Erythroblast (primary cell): Measurements from ENCODE around the gene SAMD4A.
"Not testable (repeated sequence)": the region's sequence is repeated elsewhere in the genome, so short reads cannot be mapped to it uniquely, and the experiment has no call there.

Experiments
- DNase-seq, 2 experiments: peaks; one replicate each; lab custom pipeline; 2025; lab: John Stamatoyannopoulos, UW
- GATA1 ChIP-seq: IDR thresholded peaks from 2 replicates; pipeline ENCODE4 v1.6.1; 2011; ENCODE audit warnings: low read depth, mild to moderate bottlenecking, control low read depth, low read length, moderate library complexity
- POLR2A ChIP-seq: IDR thresholded peaks from 2 replicates; pipeline ENCODE4 v1.6.1; 2011; ENCODE audit warnings: mild to moderate bottlenecking, low read length

Gene SAMD4A

DNA sequence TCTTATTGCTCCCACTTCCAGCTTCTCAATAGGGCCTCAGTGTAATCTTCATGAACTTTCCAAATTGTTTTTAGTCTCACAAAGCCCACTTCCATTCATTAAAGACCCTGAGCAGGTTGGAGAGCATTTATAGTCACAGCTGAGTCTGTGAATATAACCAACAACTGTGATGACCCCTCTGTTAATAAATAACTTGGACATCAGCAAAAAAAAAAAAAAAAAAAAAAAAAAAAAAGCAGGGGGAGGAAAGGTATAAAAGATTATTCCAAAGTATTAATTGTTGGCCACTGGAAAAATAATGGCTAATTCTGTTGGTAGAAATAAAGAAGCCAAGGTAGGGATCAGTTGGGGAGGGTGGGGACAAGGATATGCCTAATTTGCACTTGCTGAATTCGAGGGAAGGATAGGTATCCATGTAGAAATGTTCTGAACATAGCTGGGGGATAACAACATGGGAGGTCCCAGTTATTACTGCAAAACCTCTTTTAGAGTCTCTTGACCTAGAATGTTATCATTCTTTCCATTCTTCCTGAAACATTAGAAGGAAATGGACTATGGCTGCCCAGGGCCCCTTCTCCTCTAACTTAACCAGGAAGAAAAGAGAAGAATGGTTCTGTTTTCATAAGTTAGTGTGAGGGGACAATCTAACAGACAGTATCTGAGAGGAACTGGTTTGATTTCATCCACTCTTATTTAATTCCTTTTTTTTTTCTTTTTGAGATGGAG, 56.5 kb downstream of the SAMD4A start:
- DNase-seq = no peak
- TF ChIP-seq POLR2A (no peak), GATA1 (no peak)

DNA sequence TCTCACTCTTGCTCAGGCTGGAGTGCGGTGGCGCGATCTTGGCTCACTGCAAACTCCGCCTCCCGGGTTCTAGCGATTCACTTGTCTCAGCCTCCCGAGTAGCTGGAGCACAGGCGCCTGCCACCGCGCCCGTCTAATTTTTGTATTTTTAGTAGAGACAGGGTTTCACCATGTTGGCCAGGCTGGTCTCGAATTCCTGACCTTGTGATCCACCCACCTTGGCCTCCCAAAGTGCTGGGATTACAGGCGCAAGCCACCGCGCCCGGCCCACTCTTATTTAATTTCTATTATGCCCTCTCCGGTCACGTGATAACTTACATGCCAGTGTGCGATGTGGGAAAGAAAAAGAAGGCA, 57.1 kb downstream of the SAMD4A start:
- not testable (repeated sequence) for DNase-seq

DNA sequence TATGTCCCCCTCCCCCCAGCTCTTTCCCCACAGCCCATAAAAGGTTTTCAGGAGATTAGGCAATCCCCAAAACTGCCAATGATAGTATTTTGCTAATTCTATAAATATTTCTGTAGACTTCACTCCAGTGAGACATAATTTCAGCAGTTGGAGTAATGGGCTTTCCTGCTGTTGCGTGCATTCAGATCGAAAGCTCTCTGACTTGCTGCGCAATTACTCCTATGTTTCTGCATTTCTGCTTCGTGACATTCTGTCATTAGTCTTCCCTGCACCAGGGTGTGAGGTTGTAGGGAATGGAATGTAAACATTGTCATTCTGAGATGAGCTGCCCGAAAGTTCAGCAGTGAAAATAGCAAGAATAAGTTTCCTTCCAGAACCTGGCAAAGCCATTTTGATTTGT, 58.2 kb downstream of the SAMD4A start:
- no peak for TF ChIP-seq GATA1
- TF ChIP-seq POLR2A = no peak
- no peak for DNase-seq

DNA sequence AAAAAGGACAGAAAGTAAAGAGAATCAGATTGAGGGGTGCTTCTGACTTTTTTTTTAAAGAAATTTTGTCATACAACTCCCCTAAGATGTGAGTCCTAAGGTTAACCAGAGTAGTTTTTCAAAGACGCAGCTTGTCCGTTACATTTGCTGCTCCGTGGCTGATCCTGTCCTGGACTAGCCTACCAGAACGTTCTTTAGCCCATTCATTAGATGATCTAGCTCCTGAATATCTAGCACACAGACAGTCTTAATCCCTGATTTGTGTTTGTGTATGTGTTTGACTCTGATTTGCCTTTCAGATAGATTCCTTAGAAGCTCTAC, 60.3 kb downstream of the SAMD4A start:
- TF ChIP-seq POLR2A (no peak), GATA1 (no peak)
- no peak for DNase-seq

DNA sequence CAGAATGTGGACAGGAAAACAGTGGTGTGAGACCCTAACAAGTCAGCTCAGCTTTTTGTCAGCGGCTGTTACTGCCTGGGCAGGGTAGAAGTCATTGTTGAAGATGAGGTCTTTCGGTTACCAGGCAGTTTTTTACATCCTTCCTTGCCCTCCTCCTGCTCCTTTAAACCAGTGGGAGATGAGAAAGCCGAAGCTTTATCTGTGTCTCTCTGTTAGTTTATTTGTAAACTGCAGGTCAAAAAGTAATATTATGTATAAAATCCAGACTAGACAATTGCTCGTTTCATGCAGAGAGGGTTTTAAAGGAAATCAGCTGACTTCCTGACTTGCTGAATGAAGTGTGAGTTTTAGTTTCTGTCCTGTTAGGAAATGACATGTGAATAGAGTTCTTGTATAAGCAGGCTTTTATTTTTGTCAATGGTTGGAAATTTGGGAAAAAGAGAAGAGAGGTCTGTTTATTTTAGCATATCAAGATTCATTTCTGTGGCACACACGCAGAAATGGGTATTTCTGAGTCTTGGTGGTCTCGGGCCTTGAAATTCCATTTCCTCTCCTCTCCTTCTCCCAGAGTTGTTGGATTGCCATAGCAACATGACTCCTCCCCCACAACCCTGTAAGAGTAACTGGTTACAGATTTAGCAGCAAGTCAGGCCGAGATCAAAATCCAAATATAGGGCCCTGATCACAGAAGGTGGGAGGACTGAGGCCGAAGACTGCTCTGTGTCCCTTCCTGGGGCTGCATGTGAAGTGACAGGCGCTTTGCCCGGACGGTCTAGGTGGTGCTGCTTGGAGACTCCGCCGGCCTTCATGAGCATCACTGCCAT, 60.8 kb downstream of the SAMD4A start:
- no peak for DNase-seq
- TF ChIP-seq GATA1 (no peak), POLR2A (no peak)

DNA sequence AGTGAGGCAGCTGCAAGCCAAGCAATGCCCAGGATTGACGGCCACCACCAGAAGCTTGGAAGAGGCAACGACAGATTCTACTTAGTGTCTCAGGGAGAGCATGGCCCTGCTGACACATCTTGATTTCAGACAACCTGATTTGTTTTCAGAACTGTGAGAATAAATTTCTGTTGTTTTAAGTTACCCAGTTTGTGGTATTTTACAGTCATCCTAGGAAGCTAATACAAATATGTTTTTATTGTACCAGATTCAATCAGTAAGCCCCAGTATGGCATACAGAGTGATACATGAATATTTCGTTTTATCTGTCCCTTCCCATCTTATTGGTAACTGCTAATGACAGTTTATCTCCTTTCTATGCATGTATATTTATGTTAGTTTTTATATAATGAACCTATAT, 62.3 kb downstream of the SAMD4A start:
- no peak for DNase-seq
- TF ChIP-seq GATA1 (no peak), POLR2A (no peak)

DNA sequence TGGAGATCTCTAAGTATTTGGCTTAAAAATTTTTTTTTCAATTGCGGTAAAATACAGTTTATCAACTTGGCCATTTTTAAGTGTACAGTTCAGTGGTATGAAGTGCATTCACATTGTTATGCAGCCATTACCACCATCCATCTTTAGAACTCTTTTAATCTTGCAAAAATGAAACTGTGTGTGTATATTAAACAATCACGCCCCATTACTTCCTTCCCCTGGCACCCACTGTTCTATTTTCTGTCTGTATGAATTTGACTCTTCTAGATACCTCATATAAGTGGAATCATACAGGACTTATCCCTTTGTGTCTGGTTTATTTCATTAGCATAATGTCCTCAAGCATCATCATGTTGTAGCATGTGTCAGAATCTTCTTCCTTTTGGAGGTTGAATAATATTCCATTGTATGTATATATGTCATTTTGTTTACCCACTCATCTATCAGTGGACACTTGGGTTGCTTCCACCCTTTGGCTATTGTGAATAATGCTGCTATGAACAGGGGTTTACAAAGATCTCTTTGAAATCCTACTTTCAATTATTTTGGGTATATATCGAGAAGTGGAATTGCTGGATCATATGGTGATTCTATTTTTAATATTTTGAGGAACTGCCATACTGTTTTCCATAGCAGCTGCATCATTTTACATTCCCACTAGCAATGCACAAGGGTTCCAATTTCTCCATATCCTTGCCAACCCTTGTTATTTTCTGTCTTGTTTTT, 62.9 kb downstream of the SAMD4A start:
- TF ChIP-seq GATA1 = no peak
- TF ChIP-seq POLR2A = no peak
- DNase-seq = no peak

DNA sequence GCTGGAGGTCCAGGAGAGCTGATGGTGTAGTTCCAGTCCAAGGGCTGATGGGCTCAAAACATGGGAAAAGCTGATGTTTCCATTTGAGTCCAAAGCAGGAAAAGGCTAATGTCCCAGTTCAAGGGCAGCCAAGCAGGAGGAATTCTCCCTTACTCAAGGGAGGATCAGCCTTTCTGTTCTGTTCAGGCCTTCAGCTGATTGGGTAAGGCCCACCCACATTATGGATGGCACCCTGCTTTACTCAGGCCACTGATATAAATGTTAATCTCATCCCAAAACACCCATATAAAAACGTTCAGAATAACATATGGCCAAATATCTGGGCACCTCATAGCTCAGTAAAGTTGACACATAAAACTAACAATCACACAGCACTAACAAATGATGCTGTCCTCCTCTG, 64.1 kb downstream of the SAMD4A start:
- TF ChIP-seq GATA1 = no peak
- no peak for TF ChIP-seq POLR2A
- no peak for DNase-seq

DNA sequence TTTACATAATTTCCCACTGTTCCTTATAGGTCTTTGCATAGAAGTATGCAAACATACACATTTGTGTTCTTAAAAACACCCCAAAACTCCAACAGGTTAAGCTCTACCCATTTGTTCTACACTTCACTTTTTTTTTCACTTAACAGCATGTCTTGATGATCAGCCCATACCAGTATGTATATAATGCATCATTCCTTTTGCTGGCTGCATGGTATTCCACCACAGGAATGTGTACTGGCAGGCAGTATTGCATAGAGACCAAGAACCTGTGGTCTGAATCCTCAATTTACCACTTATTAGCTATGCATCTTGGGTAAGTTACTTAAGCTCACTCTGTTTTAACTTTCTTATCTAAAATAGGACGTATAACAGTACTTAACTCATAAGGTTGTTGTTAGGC, 65.5 kb downstream of the SAMD4A start:
- TF ChIP-seq GATA1 (no peak), POLR2A (no peak)
- no peak for DNase-seq

DNA sequence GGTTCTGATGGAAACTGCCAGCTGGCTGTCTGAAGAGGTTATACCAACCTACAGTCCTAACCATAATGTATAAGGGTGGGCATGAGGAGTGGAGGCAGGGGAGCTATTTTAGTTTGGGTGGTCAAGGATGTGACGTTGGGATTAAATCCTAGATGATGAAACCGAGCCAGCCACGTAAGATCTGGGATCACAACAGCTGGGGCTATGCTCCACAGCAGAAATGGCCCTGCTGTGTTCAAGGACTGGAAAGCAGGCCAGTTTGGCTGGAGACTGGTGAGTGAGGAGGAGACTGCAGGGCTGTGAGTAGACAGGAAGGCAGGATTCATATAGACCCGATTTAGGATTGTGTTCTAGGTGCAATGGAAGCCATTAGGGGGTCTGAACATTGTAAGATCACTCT, 66.1 kb downstream of the SAMD4A start:
- TF ChIP-seq POLR2A (no peak), GATA1 (no peak)
- DNase-seq = no peak

DNA sequence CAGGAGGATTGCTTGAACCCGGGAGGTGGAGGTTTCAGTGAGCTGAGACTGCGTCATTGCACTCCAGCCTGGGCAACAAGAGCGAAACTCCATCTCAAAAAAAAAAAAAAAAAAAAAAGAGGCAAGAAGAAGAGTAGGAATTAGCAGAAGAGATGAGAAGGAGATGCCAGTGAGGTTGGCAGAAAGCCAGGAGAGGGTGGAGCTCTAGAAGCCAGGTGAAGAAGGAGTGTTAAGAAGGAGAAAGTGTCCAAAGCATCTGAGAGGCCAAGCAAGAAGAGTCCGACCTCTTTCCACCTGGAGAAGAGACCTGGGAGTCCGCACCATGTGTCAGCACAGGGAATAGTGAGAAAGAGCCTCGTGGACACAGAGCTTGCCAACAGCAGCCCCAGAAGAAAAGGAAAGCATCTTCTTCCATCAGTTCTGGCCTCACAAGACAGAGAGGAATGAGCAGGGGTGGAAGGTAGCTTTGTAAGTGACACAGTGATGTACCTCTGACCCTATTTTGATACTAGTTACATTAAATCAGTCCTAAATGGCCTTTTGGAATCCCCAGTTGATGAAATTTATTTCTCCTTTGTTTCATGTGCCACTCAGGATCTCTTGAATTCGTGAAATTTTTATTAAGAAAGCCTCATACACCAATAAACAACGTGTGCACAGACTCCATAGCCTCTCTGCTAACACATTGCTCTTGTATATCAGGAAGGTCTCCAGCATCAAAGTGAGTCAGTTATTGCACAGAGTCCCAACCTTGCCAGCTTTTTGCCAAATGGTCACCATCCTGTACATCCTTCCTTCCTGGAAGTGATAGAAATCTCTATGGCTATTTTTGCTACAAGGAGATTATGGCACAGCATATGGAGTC, 70.6 kb downstream of the SAMD4A start:
- TF ChIP-seq POLR2A = no peak
- TF ChIP-seq GATA1 = no peak
- DNase-seq = no peak

DNA sequence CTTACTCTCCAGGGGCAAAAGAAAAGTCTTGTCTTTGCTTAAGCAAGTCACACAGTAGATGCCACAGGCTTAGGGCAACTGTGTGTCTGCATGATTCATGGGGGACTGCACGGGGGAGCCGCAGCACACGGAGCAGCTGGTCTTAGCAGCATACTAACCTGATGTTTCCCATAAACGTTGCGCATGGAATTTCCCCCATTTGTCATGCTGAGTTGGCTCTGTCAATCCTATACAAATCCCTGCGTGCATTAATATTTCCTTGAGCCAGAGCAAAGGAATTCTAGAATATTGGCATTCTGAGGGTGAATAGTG, 71.2 kb downstream of the SAMD4A start:
- DNase-seq = no peak
- TF ChIP-seq POLR2A = no peak
- TF ChIP-seq GATA1 = no peak

DNA sequence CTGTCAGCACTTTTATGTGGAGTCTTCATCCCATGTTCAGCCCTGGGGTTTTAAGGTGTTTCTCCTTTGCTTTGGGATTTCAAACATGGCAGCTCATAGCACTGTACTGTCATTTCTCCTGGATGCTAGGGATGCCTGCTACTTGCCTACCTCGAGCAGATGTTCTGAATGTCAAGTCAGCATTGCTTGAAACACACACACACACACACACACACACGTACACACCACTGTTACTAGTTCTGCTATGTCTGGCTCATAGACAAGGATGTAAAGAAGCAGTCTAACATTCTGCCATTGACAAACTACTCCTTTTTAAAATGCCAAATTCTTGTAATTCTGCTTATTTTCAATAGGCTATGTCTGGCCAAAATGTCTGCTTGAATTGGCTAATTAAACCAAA, 72.7 kb downstream of the SAMD4A start:
- DNase-seq = no peak
- TF ChIP-seq POLR2A (no peak), GATA1 (no peak)

DNA sequence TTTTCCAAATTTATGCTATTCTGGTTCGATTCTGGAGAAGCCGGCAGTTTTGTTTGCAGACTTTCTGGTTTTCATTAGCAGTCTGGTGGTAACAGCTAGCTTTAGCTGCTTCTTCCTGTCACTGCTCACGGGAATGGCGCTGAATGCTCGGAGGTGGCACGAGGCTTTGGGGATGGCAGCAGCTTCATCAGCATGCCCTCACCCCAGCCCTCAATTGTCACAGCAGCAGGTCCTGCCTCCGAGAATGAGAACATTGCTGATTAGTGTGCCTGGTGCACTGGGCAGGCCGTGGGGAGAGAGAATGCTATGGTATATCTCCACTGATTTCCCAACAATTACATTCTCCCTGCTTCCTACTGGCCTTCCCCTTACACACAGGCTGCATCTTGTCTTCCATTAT, 73.6 kb downstream of the SAMD4A start:
- DNase-seq = no peak
- no peak for TF ChIP-seq GATA1
